GM21423 (cell line): ENCODE data around the gene NAIF1.
"Not testable (repeated sequence)": the region's sequence is repeated elsewhere in the genome, so short reads cannot be mapped to it uniquely, and the experiment has no call there.

Source experiments
- ATAC-seq: cut with Tn5 transposase; IDR thresholded peaks from one replicate; pipeline ENCODE4 v1.9.1; 2021; ENCODE audit warnings: mild to moderate bottlenecking, moderate library complexity; ENCODE audit not compliant: unreplicated experiment

The NAIF1 gene

GRCh38 chr9:128088253-128088945 lies 21.3 kb upstream of the NAIF1 start:
- no peak for ATAC-seq

- no peak for ATAC-seq
These were observed 20.1 kb upstream of the NAIF1 start for GRCh38 chr9:128087262-128087661.

- no peak for ATAC-seq
These were observed 18.8 kb upstream of the NAIF1 start for GRCh38 chr9:128085943-128086342.

- ATAC-seq: no peak
These were observed 17.6 kb upstream of the NAIF1 start for GRCh38 chr9:128084746-128085145.

- no peak for ATAC-seq
These were observed 15.0 kb upstream of the NAIF1 start for GRCh38 chr9:128082151-128082550.

- no peak for ATAC-seq
These were observed 13.9 kb upstream of the NAIF1 start for GRCh38 chr9:128081056-128081455.

GRCh38 chr9:128080206-128080605 lies 13.1 kb upstream of the NAIF1 start:
- no peak for ATAC-seq

GRCh38 chr9:128078504-128079434 lies 11.6 kb upstream of the NAIF1 start:
- no peak for ATAC-seq

- no peak for ATAC-seq
These were observed 10.9 kb upstream of the NAIF1 start for GRCh38 chr9:128077847-128078503.

- ATAC-seq: no peak
These were observed 6.2 kb upstream of the NAIF1 start for GRCh38 chr9:128073253-128073886.

GRCh38 chr9:128072144-128073021 lies 5.3 kb upstream of the NAIF1 start:
- no peak for ATAC-seq

- not testable (repeated sequence) for ATAC-seq
These were observed 4.4 kb upstream of the NAIF1 start for GRCh38 chr9:128071475-128071874.

- no peak for ATAC-seq
These were observed 3.8 kb upstream of the NAIF1 start for GRCh38 chr9:128070874-128071273.

GRCh38 chr9:128068386-128069205 lies 1.5 kb upstream of the NAIF1 start:
- peak; percentile 2 for ATAC-seq

GRCh38 chr9:128067645-128068385 lies 695 bp upstream of the NAIF1 start, which contains the start of gene SLC25A25:
SLC25A25 (plus strand) TSS chr9:128068232; CDS start chr9:128068320, 88 bp downstream.
- peak; percentile 69 for ATAC-seq

GRCh38 chr9:128065907-128066712 lies 1.0 kb downstream of the NAIF1 start:
- ATAC-seq: no peak
